ENCODE data around the gene SCYL1.

The SCYL1 gene

GRCh38 chr11:65537620-65538231 is 12.8 kb downstream of the SCYL1 start:
- DNase-seq, result no peak

- DNase-seq, result no peak
These were observed 13.5 kb downstream of the SCYL1 start for GRCh38 chr11:65538232-65538914.

- DNase-seq, result peak in 1 of 2 experiments; percentile 86
These were observed 14.2 kb downstream of the SCYL1 start for GRCh38 chr11:65538915-65539743.

GRCh38 chr11:65539744-65540289 is 14.9 kb downstream of the SCYL1 start:
- peak; percentile 42 to 93 for DNase-seq

- DNase-seq, result peak; percentile 91 to 97
These were observed 15.6 kb downstream of the SCYL1 start for GRCh38 chr11:65540290-65541092.

GRCh38 chr11:65541093-65541982 is 16.5 kb downstream of the SCYL1 start:
- DNase-seq, result no peak

- DNase-seq, result no peak
These were observed 18.0 kb downstream of the SCYL1 start for GRCh38 chr11:65542738-65543390.

GRCh38 chr11:65545853-65546216 is 21.0 kb downstream of the SCYL1 start:
- no peak for DNase-seq

- peak; percentile 75 to 97 for DNase-seq
These were observed 21.5 kb downstream of the SCYL1 start for GRCh38 chr11:65546217-65546958.

GRCh38 chr11:65547446-65548125 is 22.7 kb downstream of the SCYL1 start:
- DNase-seq, result no peak

- no peak for DNase-seq
These were observed 23.5 kb downstream of the SCYL1 start for GRCh38 chr11:65548395-65548794.

- DNase-seq, result no peak
These were observed 24.2 kb downstream of the SCYL1 start for GRCh38 chr11:65549096-65549495.

GRCh38 chr11:65551572-65552387 is 26.9 kb downstream of the SCYL1 start:
- peak; percentile 46 to 88 for DNase-seq

GRCh38 chr11:65552388-65552951 is 27.6 kb downstream of the SCYL1 start:
- DNase-seq, result peak in 1 of 2 experiments; percentile 31

GRCh38 chr11:65553301-65554001 is 28.6 kb downstream of the SCYL1 start:
- DNase-seq, result peak; percentile 55 to 83

- DNase-seq, result no peak
These were observed 29.4 kb downstream of the SCYL1 start for GRCh38 chr11:65554057-65554818.

All from NCI-H526 (cell line).